HG03066 (cell line): ENCODE results near the gene PARD3B.

ENCODE experiments used
- ATAC-seq: cut with Tn5 transposase; IDR thresholded peaks from one replicate; pipeline ENCODE4 v1.9.1; 2021; ENCODE audit warnings: low read depth; ENCODE audit not compliant: unreplicated experiment

PARD3B gene

DNA sequence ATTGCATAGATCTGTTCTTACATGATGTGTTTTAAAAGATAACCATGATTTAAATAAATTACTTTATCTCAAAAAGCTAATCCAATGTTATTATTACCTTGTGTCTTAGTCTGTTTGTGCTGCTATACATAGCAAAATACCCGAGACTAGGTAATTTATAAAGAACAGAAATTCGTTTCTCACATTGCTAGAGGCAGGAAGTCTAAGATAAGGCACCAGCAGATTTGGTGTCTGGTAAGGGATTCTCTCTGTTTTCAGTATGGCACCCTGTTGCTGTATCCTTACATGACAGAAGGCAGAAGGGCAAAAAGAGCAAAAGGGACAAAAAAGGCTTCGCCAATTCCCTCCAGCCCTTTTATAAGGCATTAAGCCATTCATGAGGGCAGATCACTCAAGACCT, 533.9 kb downstream of the PARD3B start:
- no peak for ATAC-seq

DNA sequence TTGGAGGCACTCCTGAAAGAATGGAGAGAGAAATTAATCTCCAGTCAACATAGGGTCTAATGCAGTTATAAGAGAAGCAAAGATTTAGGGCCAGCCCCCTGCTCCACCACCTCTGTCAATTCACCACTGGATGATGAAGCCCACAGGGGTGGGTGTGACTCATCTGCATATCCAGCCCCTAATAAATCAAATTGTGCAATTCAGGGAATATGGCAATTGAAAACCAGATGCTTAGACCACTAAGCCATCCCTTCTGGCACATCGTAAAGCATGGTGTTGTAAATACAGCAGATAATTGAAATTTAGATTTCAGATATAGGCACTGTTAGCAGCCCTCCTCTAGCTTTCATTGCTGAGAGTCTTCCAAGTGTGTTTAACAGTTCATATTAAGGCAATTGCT, 541.4 kb downstream of the PARD3B start:
- ATAC-seq: no peak

DNA sequence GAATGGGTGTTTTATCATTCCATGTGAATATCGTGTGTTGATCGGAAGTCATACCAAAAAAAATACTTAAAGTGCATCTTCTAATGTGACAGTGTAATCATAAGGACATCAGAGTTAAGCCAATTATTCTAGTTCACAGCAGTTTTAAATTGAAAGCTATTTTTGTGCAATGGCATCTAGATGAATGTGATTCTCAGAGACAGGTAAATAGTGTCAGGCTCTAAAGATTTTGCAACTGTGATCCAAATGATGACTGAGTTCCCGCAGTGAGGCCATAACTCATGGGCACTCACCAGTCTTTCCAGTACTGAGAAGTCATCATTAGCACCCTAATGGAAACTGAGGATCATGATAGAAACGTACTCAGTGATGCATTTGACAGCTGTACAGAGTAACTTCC, 542.6 kb downstream of the PARD3B start:
- ATAC-seq: no peak

DNA sequence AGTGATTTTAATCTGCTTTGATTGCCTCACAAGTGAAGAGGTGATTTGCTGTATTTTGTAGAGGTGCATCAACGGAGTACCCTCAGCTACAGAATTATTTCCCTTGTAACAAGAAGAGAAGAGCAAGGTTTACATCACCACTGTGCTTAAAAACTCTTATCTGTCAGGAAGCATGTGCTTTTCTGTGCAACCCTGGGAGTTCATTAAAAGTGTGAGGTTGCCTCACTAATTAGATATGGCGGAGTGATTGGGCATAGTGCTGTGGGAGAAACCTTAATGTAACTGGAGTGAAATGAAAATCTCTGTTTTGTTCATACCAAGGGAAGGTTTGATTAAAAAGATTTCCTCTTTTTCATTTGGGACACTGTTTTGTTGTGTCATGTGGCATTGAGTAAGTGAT, 544.7 kb downstream of the PARD3B start:
- no peak for ATAC-seq

DNA sequence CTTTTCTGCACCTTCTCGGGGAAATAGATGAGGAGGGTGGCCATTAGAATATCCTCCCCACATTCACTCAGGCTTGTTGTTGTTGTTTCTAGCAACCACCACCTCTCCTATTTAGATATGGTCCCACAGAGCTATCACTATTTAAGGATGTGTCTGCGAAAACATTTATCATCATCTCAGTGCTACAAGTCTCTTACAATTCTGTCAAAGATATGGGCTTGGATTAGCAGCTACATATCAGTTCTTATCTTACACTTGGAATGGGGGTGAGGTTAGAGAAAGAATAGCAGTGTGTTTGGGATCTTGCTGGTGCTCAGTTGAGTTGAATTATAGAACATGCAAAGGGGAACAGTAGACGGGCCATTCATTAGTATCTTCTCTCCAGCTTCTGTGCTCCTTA, 546.1 kb downstream of the PARD3B start:
- no peak for ATAC-seq

DNA sequence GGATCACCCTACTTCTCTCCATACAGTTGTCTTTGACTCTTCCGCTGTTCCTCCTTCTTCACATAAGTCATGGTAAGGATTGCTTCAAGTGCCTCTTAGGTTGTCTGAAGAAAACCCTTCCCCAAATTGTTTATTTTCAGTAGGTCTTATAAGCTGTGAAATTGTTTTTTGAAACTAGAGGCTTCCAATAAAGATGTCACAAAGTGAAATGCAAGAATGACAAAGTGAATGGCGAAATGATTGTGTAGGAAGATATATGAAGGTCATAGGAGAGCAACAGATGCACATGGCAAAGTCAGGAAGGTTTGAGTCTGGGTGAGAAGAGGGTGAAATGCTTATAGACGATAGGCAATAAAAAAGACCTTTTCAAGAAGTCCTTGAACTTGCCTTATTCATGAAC, 548.8 kb downstream of the PARD3B start:
- no peak for ATAC-seq

DNA sequence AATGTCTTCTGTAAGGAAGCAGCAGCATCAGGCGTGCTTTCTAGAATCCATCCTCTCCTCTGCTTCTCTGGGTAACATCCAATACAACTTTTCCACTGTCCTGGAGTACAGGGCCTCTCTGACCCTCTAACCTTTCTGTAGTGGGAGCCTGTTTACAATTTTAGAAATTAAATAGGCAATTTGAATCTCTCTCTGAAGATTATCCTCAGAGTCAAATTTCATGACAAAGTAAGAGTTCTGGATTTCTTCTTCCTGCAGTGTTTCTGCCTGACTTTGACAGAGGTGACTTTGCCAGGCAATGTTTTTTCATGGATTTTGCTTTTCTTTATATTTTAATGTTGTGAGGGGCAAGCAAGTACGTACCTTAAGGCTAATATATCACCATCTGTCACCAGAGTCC, 558.4 kb downstream of the PARD3B start:
- no peak for ATAC-seq

DNA sequence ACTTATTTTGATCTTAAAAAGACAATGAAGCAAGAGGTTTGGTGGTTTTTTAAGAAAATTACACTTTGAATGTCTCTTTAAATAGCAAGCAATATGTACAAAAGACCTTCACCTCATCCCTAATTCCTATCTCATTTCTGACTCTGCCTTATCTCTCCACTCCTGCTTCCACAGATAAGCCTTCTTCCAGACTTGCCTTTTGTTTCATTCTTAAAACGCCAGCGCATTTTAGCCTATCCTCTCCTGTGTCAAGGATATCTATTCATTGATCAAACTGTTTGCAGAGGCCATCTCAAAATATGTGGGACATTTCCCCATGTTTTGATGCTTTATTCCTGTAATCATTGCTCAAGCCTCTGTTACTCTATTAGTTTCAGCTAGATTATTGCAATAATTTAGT, 562.5 kb downstream of the PARD3B start:
- ATAC-seq: no peak

DNA sequence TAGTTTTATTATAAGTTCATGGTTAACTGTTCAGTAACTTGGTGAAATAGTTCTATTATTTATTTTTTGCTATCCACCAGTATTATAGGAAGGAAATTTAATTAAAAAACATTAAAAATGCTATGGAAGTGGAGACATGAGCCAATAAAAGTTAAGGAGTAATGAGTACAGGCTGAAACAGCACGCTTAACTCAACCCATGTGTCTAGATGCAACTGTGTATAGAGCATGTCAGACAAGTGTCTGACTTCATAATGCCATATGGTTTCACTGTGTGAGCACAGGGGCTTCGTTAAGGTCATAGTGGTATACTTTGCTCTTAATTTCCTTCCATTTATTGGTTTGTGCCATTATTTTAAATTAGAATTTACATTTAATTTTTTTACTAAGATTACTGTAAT, 570.2 kb downstream of the PARD3B start:
- ATAC-seq: no peak

DNA sequence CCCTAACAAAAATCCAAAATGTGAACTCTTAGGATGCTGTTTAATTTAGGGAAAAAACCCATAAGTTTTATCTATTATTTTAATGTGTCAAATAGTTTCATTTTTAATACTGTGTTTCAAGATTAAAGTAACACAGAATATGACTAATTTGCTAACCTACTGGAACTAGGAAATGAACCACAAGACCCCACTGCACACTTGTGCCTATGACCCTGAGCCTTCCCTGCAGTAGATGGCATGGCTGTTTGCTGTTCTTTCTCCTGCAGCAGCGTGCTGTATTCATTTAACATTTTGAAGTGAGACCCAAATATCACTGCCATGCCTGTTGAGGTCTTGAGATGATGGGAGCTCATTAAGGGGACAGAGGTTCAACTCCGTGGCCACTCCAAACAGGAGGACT, 571.9 kb downstream of the PARD3B start:
- ATAC-seq: no peak

DNA sequence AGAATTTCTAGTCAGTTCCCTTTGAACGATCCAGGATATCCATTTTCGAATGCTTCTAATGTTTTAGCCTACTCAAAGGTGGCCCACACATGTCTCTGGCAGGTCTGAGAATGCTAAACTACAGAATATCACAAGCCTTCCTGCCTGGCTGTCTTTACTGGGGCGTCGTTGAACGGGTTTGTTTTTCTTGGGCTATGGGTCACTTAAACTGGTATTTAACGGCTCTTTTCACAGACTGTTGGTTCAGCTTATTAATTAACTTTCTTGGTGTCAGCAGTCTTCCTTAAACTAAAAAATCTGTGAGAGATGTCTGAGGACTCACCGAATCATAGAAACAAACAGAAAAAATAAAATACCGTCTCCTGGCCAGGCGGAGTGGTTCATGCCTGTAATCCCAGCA, 573.9 kb downstream of the PARD3B start:
- no peak for ATAC-seq

DNA sequence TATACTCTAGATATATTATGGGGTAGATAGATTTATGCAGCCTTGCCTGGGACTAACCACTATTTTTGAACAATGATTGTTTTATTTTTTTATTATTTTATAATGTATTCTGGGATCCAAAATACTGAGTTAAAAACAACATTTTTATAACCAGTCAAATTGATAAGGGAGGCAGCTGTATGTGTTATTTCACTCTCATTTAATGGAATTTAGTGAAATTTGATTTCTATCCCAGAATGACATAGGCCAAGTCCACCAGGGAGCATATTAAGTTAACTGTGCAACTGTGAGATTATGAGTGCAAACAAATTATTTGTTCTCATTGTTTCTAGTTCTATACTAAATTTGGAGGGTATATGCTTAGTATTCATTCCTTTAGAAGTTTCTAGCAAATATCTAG, 583.5 kb downstream of the PARD3B start:
- ATAC-seq: no peak

DNA sequence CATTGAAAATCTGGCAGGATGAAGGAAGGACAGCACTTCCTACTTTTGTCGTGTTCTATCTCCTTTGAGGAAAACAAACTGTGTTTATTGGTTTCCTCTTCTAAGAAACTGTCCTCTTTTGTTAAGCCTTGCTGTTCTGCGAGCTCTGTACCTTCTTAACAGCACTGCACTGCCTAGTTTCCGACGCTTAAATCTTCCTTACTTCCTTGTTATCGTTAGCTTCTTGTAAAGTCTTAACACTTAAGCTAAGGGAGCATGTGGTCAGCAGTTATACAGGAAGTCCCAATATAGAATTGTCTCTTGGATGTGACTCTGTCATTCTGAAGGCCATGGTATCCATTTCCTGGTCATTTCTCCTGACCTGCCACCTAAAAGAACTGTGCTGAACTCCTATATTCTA, 584.3 kb downstream of the PARD3B start:
- no peak for ATAC-seq

DNA sequence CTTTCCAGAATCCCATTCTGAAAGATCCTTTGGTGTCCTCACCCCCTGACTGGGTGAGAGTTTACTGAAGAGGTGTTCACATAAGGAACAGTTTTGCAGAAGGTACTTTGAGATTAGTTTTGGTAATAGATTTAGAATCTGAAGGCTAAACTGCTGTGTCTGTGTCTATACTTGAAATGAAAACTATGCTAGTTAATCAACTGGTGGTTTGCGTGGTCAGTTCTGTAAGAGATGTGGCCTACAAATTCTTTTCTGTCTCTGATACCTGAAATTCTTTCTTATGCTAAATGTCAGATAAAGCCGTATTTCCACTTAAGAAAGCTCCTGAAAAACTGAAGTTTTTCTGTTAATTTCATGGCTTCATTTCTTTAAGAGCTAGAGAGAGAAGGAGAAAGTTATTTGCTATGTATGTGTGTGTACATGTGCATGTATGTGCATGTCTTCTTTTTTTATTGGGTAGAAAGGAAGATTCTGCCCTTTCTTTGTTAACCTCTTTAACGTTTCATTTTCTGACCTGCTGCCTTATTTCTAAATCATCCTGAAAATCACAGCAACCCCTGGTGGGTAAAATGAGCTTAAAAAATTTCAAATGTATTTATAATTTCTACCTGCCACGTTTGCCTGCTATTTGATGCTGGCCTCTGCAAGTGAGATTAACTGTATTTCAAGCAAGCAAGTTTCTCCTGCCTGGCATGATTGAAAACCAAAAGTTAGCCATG, 585.0 kb downstream of the PARD3B start:
- no peak for ATAC-seq

DNA sequence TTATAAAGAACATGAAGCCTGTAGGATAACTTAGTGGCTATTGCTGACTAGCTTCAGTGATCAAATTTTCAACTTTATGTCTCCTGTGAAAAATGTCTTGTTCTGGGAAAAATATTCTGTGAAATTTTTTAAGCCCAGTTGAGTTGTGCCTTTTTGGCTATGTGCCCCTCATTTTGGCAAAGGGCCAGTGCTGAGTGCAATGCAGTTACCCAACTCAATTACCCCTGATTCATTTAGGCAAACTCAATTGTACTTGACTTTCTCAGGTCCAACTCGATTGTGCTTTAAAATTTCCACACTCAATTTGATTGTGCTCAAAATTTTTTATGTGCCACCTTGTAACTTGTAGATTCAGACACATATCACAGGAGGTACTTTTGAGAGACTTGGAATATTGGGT, 588.3 kb downstream of the PARD3B start:
- ATAC-seq: no peak

DNA sequence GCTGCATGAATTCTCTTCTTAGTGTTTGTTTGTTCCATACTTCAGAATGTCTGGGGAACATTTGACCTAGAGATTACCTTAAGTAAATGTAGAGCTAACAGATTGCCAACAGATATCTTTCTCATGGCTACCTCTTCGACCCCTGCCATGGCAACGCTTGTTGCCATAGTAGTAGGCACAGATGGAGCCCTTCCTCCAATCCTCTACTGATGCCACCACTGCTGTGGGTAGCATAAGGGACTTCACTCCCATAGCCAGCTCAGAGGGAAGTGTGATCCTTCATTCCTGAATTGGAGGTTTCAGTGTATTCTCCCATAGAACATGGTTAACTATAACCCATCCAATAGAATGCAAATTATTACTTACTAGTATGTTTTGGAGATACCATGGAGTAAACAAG, 593.5 kb downstream of the PARD3B start:
- ATAC-seq: no peak

DNA sequence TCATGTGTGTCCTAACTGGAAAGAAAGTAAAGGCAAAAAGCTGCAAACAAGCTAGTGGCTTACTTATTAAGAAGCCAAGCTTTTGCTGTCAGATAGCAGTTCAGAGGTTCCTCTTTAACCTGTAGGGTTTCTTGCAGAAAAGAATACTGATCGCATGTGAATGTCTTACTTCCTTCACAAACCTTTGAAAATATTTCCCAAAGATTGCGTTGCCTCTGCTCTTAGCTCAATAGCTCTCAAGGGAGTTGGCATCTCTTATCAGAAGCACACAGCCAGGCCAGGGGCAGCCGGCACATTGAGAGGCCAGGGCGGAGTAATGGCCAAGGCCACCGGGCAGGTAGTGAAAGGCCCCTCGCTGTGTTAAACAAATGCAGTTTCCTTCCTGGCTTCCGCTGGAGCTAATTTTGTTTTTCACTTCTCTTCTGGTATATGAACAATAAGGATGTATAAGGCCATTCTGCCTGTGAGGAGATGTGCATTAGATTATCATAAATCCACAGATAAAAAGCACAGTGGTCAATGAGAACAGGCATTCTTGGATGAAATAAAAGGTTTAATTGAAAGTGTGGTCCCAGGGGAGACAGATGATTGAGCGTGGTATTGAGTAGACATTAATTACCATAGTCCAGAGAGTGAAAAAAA, 594.7 kb downstream of the PARD3B start:
- peak; percentile 56 for ATAC-seq

DNA sequence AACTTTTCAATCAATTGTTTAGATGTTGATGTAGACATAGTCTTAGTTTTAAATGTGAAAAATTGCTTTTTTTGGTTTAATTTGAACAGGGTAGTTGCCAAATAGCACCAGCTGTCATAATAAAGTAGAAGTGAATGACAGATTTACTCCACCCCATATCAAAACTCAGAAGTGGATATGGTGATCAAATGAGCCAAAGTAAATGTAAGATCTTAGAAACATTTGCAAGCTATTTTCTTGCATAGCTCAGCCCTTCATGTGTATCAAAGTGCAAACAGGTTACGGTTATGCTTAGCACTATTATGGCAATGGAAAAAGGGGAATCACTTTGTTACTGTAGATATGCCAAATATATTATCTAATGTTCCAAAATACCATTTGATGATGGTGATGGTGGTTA, 596.1 kb downstream of the PARD3B start:
- no peak for ATAC-seq

DNA sequence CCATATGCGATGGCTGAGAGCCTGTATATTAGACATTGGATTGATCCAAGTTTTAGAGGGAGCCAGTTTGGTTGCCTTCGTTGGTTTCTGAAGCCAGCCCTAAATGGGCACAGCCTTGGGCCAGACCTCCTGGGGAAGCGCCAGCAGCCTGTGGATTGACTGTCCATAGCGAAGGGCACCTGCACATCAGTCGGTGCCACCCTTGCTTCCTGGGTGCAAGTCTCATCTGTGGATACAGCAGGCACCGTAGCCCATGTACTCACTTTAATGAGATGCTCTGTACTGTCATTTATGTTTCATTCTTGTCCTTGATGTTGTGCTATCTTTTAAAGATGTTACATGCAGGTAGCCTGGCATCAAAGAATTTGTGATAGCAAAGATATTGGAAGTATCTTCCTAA, 600.6 kb downstream of the PARD3B start:
- no peak for ATAC-seq

DNA sequence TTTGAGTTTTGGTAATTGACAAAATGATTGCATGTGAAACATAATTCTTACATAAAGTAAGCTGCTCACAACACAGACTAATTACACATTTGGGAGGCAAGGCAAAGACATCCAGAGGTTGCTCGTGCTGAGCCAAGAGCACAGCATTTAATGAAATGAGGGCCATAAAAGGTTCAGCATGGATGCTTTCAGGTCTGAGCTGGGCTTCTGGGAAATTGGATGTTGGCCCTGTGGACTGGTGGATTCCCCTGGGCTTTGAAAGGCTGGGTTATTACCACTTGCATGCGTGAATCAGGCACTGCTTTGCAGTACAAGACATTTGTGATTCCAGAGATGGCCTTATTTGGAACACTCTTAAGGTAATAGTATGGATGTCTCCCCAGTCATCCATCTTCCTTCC, 603.5 kb downstream of the PARD3B start:
- no peak for ATAC-seq

DNA sequence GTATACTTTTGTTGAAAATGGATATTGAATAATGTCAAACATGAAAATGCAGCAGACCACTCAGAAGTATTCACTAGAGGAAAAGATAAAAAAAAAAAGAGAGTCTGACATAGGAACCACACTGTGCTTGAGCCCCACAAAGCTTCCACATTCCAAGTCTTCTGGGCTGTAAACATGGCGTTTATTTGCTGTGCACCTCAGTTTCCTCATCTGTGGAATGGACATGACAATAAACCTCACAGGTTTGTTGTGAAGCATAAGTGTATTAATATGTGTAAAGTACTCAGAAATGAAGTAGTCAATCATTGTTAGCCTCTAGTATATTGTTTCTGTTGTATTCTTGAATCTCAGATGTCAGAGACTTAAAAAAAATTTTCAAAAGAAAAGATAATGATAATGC, 611.2 kb downstream of the PARD3B start:
- ATAC-seq: no peak

DNA sequence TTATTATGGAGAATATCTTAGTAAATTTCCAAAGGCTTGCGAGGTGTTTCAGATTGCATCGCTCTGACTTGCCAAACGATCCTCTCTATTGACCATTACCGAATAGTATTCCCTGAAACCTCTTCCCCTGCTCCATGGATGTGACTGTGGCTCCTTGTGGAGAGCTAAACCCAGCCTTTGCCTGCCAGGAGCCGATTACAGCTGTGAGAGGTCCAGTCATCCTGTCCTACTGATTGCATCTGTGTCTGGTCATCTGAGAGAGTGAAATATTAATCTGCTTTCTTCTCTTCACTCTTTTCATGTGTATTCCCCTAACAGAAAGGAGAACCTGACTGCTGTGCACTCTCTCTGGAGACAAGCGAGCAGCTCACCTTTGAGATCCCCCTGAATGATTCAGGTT, 613.1 kb downstream of the PARD3B start:
- no peak for ATAC-seq
